NT2/D1 (cell line): ENCODE data around the gene SCEL.

Source experiments
- DNase-seq: peaks from one replicate; pipeline ENCODE4 v3.0.0-alpha.2; 2011; ENCODE audit warnings: low read depth, low spot score
- H3K27me3 ChIP-seq: 2 replicates; pipeline ENCODE4 v1.6.0; 2011; ENCODE audit warnings: mild to moderate bottlenecking; ENCODE audit not compliant: insufficient read length, insufficient read depth
- H3K36me3 ChIP-seq: 2 replicates; pipeline ENCODE4 v1.6.1; 2011; ENCODE audit warnings: mild to moderate bottlenecking, low read length, mixed read lengths; ENCODE audit not compliant: insufficient read depth, insufficient read length
- H3K4me1 ChIP-seq: 2 replicates; pipeline ENCODE4 v1.5.1; 2011; ENCODE audit not compliant: insufficient read depth, insufficient read length
- H3K4me3 ChIP-seq: 2 replicates; pipeline ENCODE4 v1.5.1; 2011; ENCODE audit warnings: low read depth; ENCODE audit not compliant: insufficient read length
- H3K9ac ChIP-seq: 2 replicates; pipeline ENCODE4 v1.6.0; 2011; ENCODE audit warnings: low read depth; ENCODE audit not compliant: insufficient read length
- H3K9me3 ChIP-seq: 2 replicates; pipeline ENCODE4 v1.5.1; 2011; ENCODE audit warnings: mild to moderate bottlenecking, low read length; ENCODE audit not compliant: insufficient read depth
- SUZ12 ChIP-seq: IDR thresholded peaks from 2 replicates; pipeline ENCODE4 v1.6.1; 2011; ENCODE audit not compliant: insufficient read length, insufficient read depth; ENCODE audit errors: extremely low read depth
- YY1 ChIP-seq: IDR thresholded peaks from 2 replicates; pipeline ENCODE4 v1.6.1; 2011; ENCODE audit not compliant: insufficient read length, insufficient read depth
- ZNF274 ChIP-seq: IDR thresholded peaks from 2 replicates; pipeline ENCODE4 v1.6.1; 2011; ENCODE audit warnings: mild to moderate bottlenecking, low read depth, low read length

SCEL gene

DNA sequence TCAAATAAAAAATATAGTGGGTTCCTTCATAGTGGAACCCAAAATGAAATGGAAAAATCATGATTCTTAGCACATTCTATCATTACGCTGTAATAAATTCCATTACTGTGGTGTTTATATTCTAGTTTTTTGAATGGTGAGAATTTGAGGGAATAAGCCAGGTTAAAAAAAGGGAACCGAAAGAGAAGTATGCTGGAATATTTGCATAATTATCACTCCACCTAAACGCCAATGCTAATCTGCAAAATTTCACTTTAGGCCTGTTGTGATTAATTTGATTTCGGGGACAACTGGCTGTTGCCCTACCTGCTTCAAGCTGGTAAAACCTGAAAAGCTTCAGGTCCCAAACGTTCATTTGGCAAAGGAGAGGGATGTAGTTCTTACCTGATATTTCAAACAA, 32.1 kb upstream of the SCEL start:
- no peak overlapping the region for H3K9ac ChIP-seq
- DNase-seq, result no peak

DNA sequence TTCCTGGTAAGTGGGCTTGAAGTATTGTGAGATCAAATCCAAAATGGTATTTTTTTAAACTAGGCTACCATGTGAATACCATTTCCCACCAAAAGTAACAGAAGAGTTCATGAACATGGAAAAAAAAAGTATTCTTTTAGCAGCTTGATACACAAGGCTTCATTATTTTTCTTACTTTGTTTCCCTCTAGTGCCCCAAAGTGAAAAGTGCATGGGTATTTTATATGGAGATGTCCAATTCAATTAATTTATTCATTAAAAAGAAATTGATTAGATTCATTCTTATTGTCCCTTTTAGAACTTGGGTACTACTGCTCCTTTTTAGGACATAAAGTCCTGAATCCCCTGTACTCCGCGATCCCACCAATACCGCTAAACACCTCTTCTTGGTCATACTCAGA, 28.6 kb upstream of the SCEL start:
- DNase-seq, result no peak
- no peaks in the 10 kb centered on the region for H3K4me1 ChIP-seq
- no peak overlapping the region for H3K9ac ChIP-seq
- H3K36me3 ChIP-seq, result no peaks in the 10 kb centered on the region
- no peaks in the 10 kb centered on the region for H3K9me3 ChIP-seq
- TF ChIP-seq SUZ12 (no peak), ZNF274 (no peak), YY1 (no peak)
- no peaks in the 10 kb centered on the region for H3K27me3 ChIP-seq
- H3K4me3 ChIP-seq, result no peak overlapping the region

More for the DNA sequence above, 32.1 kb upstream of the SCEL start:
- Histone ChIP-seq H3K27me3 (no peaks in the 10 kb centered on the region), H3K4me1 (no peaks in the 10 kb centered on the region), H3K9me3 (no peaks in the 10 kb centered on the region), H3K36me3 (no peaks in the 10 kb centered on the region), H3K4me3 (no peak overlapping the region)
- TF ChIP-seq SUZ12 (no peak), YY1 (no peak), ZNF274 (no peak)

DNA sequence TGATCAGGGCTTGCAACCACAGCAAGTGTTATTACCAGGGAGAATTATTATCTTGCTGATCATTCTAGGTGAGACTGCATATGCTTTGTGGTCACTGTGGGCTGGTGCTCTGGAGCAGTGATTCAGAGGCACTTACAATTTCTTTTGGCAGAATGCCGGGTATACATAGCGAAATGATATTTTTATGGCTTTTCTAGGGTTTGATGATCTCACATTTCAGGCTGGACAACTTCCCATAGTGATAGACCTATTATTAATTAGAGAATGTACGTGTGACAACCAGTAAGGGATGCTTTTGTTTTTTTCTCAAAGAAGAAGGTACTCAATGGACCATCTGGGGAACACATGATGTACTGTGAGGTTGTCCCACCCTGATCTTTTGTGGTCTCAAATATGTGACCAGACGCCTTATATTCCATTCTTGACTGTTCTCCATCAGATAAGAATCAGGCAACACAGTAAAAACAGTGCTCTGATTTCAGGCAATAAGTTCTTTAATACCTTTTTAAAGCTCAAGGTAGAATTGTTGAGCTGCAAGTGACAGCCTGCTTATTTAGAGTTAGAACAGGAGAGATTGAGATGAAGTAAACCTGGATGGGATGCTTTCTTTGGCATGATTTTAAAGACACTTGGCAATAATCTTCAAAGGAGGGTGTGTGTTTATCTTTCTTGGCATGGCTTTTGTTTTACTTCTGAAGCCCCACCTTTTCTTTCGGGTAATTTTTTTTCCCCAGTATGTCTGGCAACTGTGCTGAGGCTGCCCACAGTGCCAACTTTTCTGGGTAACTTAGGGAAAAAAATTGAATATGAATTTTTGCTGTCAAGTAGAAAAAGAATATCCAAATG, 27.4 kb upstream of the SCEL start:
- TF ChIP-seq YY1 (no peak), ZNF274 (no peak), SUZ12 (no peak)
- no peak for DNase-seq

DNA sequence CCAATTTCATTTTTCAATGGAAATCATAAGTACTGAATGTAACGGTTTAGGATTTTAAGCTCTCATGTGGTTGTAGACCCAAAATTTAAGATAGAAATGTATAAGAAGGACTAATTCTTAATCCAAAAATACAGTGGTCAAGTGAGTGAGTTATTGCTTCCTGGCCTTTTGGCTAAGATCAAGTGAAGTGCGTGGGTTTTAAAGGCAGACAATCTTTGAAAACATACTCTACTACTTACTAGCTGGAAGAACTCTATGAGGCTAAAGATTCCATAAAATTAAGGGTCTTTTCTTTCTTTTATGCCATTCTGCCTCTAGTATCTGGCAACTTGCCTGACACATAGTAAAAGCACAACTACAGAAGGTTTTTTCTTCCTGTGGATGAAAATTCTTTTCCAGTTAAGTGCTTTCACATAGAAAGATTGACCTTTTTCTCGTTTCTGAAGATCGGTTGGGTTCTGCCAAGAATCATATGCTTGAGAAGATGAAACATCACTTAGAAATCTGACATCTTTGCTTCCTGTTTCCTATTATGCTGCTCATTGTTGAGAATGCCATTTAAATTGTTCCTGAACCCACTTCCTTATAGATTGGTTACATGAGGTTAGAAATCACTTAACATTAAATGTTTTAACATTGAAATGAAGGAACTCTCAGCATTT, 26.4 kb upstream of the SCEL start:
- no peak for TF ChIP-seq ZNF274
- Histone ChIP-seq H3K9ac (no peak overlapping the region), H3K4me1 (no peaks in the 10 kb centered on the region), H3K4me3 (no peak overlapping the region), H3K27me3 (no peaks in the 10 kb centered on the region), H3K9me3 (no peaks in the 10 kb centered on the region), H3K36me3 (no peaks in the 10 kb centered on the region)
- DNase-seq, result no peak

More for the DNA sequence above, 27.4 kb upstream of the SCEL start:
- H3K27me3 ChIP-seq, result no peaks in the 10 kb centered on the region
- no peak overlapping the region for H3K4me3 ChIP-seq
- no peaks in the 10 kb centered on the region for H3K36me3 ChIP-seq
- H3K9ac ChIP-seq, result no peak overlapping the region
- H3K9me3 ChIP-seq, result no peaks in the 10 kb centered on the region
- H3K4me1 ChIP-seq, result no peaks in the 10 kb centered on the region

DNA sequence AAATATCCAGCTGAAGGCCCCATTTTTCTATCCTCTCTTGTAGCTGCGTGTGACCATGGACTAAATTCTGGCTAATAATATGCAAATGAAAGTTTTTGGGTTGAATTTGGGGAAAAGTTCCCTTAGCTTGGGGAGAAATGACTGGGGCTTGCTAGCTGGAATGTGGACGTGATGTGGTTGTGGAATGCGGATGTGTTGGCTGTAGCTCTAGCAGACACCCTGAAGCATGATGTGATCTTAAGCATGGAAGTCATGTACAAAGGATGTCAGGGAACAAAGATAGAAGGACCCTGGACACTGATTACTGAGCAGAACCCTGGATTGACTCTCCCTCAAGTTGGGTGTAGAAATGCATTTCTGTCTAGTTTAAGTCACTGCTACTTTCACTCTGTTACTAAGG, 25.4 kb upstream of the SCEL start:
- H3K4me3 ChIP-seq, result no peak overlapping the region
- H3K4me1 ChIP-seq, result no peaks in the 10 kb centered on the region
- no peaks in the 10 kb centered on the region for H3K9me3 ChIP-seq
- H3K27me3 ChIP-seq, result no peaks in the 10 kb centered on the region
- no peak overlapping the region for H3K9ac ChIP-seq
- H3K36me3 ChIP-seq, result no peaks in the 10 kb centered on the region
- no peak for TF ChIP-seq YY1
- TF ChIP-seq SUZ12, result no peak
- no peak for TF ChIP-seq ZNF274
- DNase-seq, result no peak

DNA sequence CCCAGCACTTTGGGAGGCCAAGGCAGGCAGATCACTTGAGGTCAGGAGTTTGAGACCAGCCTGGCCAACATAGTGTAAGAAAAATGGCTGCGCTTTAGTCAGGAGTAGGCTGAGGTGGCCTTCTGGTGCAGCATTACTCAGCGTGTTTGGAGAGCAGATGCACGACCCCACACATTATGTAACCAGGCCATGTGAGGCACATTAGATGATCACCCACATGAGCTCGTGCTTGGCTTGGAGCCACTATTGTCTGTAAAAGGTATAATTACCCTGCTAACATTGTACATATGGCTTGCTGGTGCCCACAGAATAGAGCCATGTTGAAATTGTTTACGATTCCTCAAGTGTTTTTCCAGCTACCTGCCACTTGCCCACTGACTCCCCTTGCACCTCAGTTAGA, 24.0 kb upstream of the SCEL start:
- Histone ChIP-seq H3K9me3 (no peaks in the 10 kb centered on the region), H3K36me3 (no peaks in the 10 kb centered on the region), H3K9ac (no peak overlapping the region), H3K27me3 (no peaks in the 10 kb centered on the region), H3K4me3 (no peak overlapping the region), H3K4me1 (no peaks in the 10 kb centered on the region)
- DNase-seq, result no peak
- TF ChIP-seq YY1 (no peak), ZNF274 (no peak), SUZ12 (no peak)

DNA sequence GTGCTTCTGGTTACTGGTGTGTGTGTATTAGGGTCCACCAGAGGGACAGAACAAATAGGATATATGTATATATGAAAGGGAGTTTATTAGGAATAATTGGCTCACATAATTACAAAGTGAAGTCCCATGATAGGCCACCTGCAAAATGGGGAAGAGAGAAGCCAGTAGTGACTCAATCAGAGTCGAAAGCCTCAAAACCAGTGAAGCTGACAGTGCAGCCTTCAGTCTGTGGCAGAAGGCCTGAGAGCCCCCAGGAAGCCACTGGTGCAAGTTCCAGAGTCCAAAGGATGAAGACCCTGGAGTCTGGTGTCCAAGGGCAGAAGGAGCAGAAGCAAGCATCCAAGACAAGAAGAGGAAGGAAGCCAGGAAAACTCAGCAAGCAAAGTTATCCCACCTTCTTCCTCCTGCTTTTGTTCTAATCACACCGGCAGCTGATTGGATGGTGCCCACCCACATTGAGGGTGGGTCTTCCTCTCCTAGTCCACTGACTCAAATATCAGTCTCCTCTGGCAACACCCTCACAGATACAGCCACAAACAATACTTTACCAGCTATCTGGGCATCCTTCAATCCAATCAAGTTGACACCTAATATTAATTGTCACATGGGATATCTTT, 21.7 kb upstream of the SCEL start:
- DNase-seq, result no peak
- Histone ChIP-seq H3K9me3 (no peaks in the 10 kb centered on the region), H3K4me3 (no peak overlapping the region), H3K4me1 (no peaks in the 10 kb centered on the region), H3K27me3 (no peaks in the 10 kb centered on the region), H3K36me3 (no peaks in the 10 kb centered on the region), H3K9ac (no peak overlapping the region)
- TF ChIP-seq ZNF274 (no peak), YY1 (no peak), SUZ12 (no peak)
